ENCODE results near the gene MYRF.

The MYRF gene

DNA sequence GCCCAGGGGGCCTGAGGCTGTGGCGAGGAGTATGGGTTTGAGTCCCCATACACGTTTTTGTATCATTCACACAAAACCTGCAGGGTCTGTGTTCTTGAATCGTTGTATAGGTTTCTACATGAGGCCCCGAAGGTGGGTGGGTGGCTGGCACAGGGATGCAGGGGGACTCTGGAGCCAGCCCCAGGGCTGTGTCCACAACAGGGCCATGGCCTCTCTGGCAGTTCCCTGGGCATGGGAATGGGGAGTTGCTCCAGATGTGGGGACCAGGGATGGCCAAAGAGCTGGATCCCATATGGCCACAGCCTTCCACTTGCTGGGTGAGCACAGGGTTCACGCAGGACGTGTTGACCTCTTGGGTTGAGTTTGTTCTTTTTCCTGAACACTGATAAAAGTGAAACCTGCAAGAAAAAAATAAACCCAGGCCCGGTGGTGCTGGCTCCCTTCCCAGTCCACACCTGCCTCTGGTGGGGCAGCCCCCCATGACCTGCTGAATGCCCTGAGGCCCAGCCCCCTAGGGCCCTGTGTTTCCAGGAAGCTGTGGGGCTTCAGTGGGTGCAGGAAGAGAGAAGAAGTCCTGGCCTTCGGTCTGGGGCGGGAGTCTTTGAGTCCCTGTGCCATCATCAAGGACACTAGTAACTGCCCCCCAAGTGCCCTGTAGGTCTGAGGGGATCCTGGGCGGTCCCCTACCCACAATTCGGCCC is 16.1 kb downstream of the MYRF start:
- Histone ChIP-seq H3K27me3 (peaks cover 0 to 18% of the 10 kb centered on the region in 2 donors), H3K36me3 (no peaks in the 10 kb centered on the region), H3K27ac (no peak overlapping the region), H3K9me3 (no peaks in the 10 kb centered on the region), H3K4me1 (no peaks in the 10 kb centered on the region), H3K4me3 (no peak overlapping the region)
- no peak for DNase-seq
- TF ChIP-seq, protein P1, sequence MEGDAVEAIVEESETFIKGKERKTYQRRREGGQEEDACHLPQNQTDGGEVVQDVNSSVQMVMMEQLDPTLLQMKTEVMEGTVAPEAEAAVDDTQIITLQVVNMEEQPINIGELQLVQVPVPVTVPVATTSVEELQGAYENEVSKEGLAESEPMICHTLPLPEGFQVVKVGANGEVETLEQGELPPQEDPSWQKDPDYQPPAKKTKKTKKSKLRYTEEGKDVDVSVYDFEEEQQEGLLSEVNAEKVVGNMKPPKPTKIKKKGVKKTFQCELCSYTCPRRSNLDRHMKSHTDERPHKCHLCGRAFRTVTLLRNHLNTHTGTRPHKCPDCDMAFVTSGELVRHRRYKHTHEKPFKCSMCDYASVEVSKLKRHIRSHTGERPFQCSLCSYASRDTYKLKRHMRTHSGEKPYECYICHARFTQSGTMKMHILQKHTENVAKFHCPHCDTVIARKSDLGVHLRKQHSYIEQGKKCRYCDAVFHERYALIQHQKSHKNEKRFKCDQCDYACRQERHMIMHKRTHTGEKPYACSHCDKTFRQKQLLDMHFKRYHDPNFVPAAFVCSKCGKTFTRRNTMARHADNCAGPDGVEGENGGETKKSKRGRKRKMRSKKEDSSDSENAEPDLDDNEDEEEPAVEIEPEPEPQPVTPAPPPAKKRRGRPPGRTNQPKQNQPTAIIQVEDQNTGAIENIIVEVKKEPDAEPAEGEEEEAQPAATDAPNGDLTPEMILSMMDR (IDR thresholded peaks at IDR 0.05), result no peak
- intact Hi-C loops (cut with DNase I; ENCODE audit: low total_unique reads), result no loop called here

DNA sequence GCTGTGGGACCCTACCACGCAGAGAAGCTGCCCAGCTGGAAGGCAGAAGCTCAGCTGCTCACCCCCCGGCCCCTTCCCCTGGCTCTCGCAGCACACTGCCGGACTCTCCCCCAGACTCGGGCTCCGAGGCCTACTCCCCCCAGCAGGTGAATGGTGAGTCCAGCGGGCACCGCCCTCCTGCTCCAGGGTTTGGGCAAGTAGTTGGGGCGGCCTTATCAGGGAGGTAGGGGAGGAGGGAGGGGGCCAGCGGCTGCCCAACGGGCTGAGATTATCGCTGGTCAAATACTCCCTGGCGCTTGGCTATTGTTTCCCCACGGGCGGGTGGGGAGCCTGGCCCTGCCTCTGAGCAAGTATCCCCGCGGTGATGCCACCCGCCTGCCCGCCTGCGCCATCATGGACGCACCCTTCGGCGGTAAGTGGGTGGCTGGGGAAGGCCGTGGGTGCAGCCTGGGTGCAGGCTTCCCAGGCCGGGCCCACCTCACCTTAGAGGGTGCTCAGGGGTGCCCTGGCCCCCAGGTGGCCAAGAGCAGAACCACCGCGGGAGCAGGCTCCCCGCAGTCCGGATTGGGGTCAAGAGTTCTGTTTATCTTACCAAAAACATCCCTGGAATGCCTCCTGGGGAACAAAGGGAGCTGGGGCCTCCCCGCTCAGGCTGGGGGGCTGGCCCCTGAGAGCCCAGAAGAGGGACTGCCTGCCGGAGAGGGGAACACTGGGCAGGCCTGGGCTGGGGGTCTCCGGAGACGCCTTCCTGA is 16.9 kb downstream of the MYRF start:
- TF ChIP-seq, protein P1 (IDR thresholded peaks at IDR 0.05), result no peak
- H3K27me3 ChIP-seq, result peaks cover 0 to 11% of the 10 kb centered on the region in 2 donors
- H3K4me1 ChIP-seq, result no peaks in the 10 kb centered on the region
- intact Hi-C loops (cut with DNase I; ENCODE audit: low total_unique reads), result no loop called here
- H3K4me3 ChIP-seq, result no peak overlapping the region
- no peak overlapping the region for H3K27ac ChIP-seq
- no peaks in the 10 kb centered on the region for H3K36me3 ChIP-seq
- no peaks in the 10 kb centered on the region for H3K9me3 ChIP-seq
- DNase-seq, result no peak

DNA sequence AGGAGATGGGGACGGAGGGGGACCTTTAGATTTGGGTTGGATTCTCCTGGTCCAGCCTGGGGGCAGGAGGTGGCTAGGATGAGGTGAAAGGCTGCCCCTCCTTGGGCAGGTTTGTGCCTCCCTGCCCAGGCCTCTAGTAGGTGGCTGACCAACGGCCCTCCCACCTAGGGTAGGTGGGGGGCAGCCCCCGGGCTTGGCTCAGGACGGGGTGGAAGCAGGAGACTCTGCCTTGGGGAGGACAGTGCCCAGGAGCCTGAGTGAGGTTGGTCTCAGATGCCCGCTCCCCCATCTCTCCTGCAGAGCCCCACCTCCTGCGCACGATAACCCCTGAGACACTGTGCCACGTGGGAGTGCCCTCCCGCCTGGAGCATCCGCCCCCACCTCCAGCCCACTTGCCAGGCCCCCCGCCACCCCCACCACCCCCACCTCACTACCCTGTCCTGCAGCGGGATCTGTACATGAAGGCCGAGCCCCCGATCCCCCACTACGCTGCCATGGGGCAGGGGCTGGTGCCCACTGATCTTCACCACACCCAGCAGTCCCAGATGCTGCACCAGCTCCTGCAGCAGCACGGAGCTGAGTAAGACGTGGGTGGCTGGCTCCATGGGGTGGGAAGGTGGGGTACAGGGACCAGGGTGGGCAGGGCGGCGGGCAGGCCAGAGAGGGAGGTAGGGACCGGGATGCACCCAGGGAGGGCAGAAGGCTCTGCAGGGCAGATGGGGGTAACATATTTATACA is 17.7 kb downstream of the MYRF start:
- Histone ChIP-seq H3K27ac (no peak overlapping the region), H3K27me3 (peaks cover 0 to 11% of the 10 kb centered on the region in 2 donors), H3K9me3 (no peaks in the 10 kb centered on the region), H3K4me1 (no peaks in the 10 kb centered on the region), H3K36me3 (no peaks in the 10 kb centered on the region), H3K4me3 (no peak overlapping the region)
- TF ChIP-seq, protein P1 (IDR thresholded peaks at IDR 0.05), result no peak
- DNase-seq, result no peak
- intact Hi-C loops (cut with DNase I; ENCODE audit: low total_unique reads), result no loop called here

GRCh38 chr11:61771195-61771894 is 18.9 kb downstream of the MYRF start:
- peaks cover 0 to 15% of the 10 kb centered on the region in 2 donors for H3K27me3 ChIP-seq
- TF ChIP-seq, protein P1 (IDR thresholded peaks at IDR 0.05), result no peak
- H3K4me1 ChIP-seq, result no peaks in the 10 kb centered on the region
- intact Hi-C loops (cut with DNase I; ENCODE audit: low total_unique reads), result no loop called here
- no peak overlapping the region for H3K4me3 ChIP-seq
- DNase-seq, result no peak
- no peak overlapping the region for H3K27ac ChIP-seq
- H3K9me3 ChIP-seq, result no peaks in the 10 kb centered on the region
- H3K36me3 ChIP-seq, result no peaks in the 10 kb centered on the region

GRCh38 chr11:61771985-61772455 is 19.6 kb downstream of the MYRF start:
- H3K27me3 ChIP-seq, result peaks cover 0 to 15% of the 10 kb centered on the region in 2 donors
- peaks cover 0 to 2% (median under 1%) of the 10 kb centered on the region in 4 donors for H3K4me1 ChIP-seq
- H3K9me3 ChIP-seq, result no peaks in the 10 kb centered on the region
- no peak overlapping the region for H3K4me3 ChIP-seq
- no peaks in the 10 kb centered on the region for H3K36me3 ChIP-seq
- intact Hi-C loops (cut with DNase I; ENCODE audit: low total_unique reads), result no loop called here
- TF ChIP-seq, protein P1 (IDR thresholded peaks at IDR 0.05), result no peak
- H3K27ac ChIP-seq, result no peak overlapping the region
- DNase-seq, result no peak

Measured in tibial artery (tissue), 4 donors.